H9 (cell line): ENCODE measurements around the gene NTF4. TPM values are rescaled to one million over a fixed set of nuclear protein-coding genes. Genes with fewer than 3 reads are reported as not detected.
"Not testable (repeated sequence)": the region's sequence is repeated elsewhere in the genome, so short reads cannot be mapped to it uniquely, and the experiment has no call there.

Experiments
- DNase-seq: peaks from one replicate; pipeline ENCODE4 v3.0.0-alpha.2; 2017
- H2AFZ ChIP-seq: one replicate; pipeline ENCODE4 v1.6.1; 2013; ENCODE audit warnings: mild to moderate bottlenecking, low read length, control low read depth, moderate library complexity
- H2AK5ac ChIP-seq: 2 replicates; pipeline ENCODE4 v1.6.1; 2013; ENCODE audit warnings: low read length, control low read depth, mixed read lengths; ENCODE audit not compliant: insufficient read length
- H2BK120ac ChIP-seq: one replicate; pipeline ENCODE4 v1.6.1; 2013; ENCODE audit warnings: low read depth, mild to moderate bottlenecking, low read length, control low read depth, inconsistent platforms; ENCODE audit not compliant: poor library complexity, severe bottlenecking
- H2BK12ac ChIP-seq: 2 replicates; pipeline ENCODE4 v1.6.1; 2013; ENCODE audit warnings: low read length, control low read depth, mixed read lengths, low read depth; ENCODE audit not compliant: insufficient read length
- H2BK15ac ChIP-seq: 2 replicates; pipeline ENCODE4 v1.6.1; 2013; ENCODE audit warnings: low read depth, low read length, control low read depth
- H2BK20ac ChIP-seq: one replicate; pipeline ENCODE4 v1.6.1; 2013; ENCODE audit warnings: low read depth, mild to moderate bottlenecking, low read length, control low read depth, inconsistent platforms; ENCODE audit not compliant: poor library complexity, severe bottlenecking
- H2BK5ac ChIP-seq: 2 replicates; pipeline ENCODE4 v1.6.1; 2013; ENCODE audit warnings: low read length, control low read depth, mixed read lengths; ENCODE audit not compliant: insufficient read length
- H3K14ac ChIP-seq: 2 replicates; pipeline ENCODE4 v1.6.1; 2013; ENCODE audit warnings: low read length, control low read depth; ENCODE audit not compliant: insufficient read depth
- H3K18ac ChIP-seq: 2 replicates; pipeline ENCODE4 v1.6.1; 2013; ENCODE audit warnings: low read depth, mild to moderate bottlenecking, mixed read lengths, low read length, control low read depth; ENCODE audit not compliant: insufficient read length
- H3K23ac ChIP-seq: 2 replicates; pipeline ENCODE4 v1.6.1; 2013; ENCODE audit warnings: low read length, control low read depth, mixed read lengths, low read depth; ENCODE audit not compliant: insufficient read length
- H3K23me2 ChIP-seq: 2 replicates; pipeline ENCODE4 v1.6.1; 2013; ENCODE audit warnings: low read depth, mild to moderate bottlenecking, mixed read lengths, low read length, control low read depth; ENCODE audit not compliant: insufficient read length, poor library complexity, severe bottlenecking
- H3K27ac ChIP-seq: 2 replicates; pipeline ENCODE4 v1.5.1; 2013; ENCODE audit warnings: low read length, control low read depth, mixed read lengths, low read depth; ENCODE audit not compliant: insufficient read length
- H3K27me3 ChIP-seq: 2 replicates; pipeline ENCODE4 v1.6.1; 2013; ENCODE audit warnings: low read length, control low read depth, inconsistent platforms; ENCODE audit not compliant: insufficient read depth
- H3K4ac ChIP-seq: 2 replicates; pipeline ENCODE4 v1.6.1; 2013; ENCODE audit warnings: low read depth, mild to moderate bottlenecking, control low read depth, inconsistent platforms, low read length, moderate library complexity
- H3K4me1 ChIP-seq: 2 replicates; pipeline ENCODE4 v1.6.1; 2013; ENCODE audit warnings: low read length, control low read depth, inconsistent platforms; ENCODE audit not compliant: insufficient read depth
- H3K4me2 ChIP-seq: 2 replicates; pipeline ENCODE4 v1.6.1; 2013; ENCODE audit warnings: low read length, control low read depth, mixed read lengths; ENCODE audit not compliant: insufficient read length, insufficient read depth
- H3K56ac ChIP-seq: 2 replicates; pipeline ENCODE4 v1.6.1; 2013; ENCODE audit warnings: low read depth, mild to moderate bottlenecking, mixed read lengths, low read length, control low read depth; ENCODE audit not compliant: insufficient read length
- H3K79me1 ChIP-seq: 2 replicates; pipeline ENCODE4 v1.6.1; 2013; ENCODE audit warnings: low read depth, mild to moderate bottlenecking, moderate library complexity, low read length, control low read depth, inconsistent platforms; ENCODE audit not compliant: insufficient read depth, poor library complexity, severe bottlenecking
- H3K79me2 ChIP-seq: 2 replicates; pipeline ENCODE4 v1.6.1; 2013; ENCODE audit warnings: low read length, control low read depth, inconsistent platforms; ENCODE audit not compliant: insufficient read depth
- H3K9ac ChIP-seq: 2 replicates; pipeline ENCODE4 v1.6.1; 2013; ENCODE audit warnings: low read length, control low read depth, mixed read lengths; ENCODE audit not compliant: insufficient read length; ENCODE audit errors: extremely low read depth
- H3K9me3 ChIP-seq: one replicate; pipeline ENCODE4 v1.6.1; 2013; ENCODE audit warnings: low read depth, low read length, inconsistent platforms; ENCODE audit not compliant: control insufficient read depth
- H3T11ph ChIP-seq: one replicate; pipeline ENCODE4 v1.6.1; 2013; ENCODE audit warnings: mild to moderate bottlenecking, low read length, control low read depth, inconsistent platforms
- H4K20me1 ChIP-seq: one replicate; pipeline ENCODE4 v1.6.1; 2013; ENCODE audit not compliant: control insufficient read depth, insufficient read length, insufficient read depth
- H4K5ac ChIP-seq: 2 replicates; pipeline ENCODE4 v1.6.1; 2013; ENCODE audit warnings: low read depth, mild to moderate bottlenecking, mixed read lengths, low read length, control low read depth; ENCODE audit not compliant: insufficient read length
- H4K8ac ChIP-seq: replicated peaks from 2 replicates; pipeline ENCODE4 v1.6.1; 2013; ENCODE audit warnings: low read length, control low read depth, mixed read lengths, low read depth; ENCODE audit not compliant: insufficient read length
- H4K91ac ChIP-seq: 2 replicates; pipeline ENCODE4 v1.6.1; 2013; ENCODE audit warnings: low read depth, mild to moderate bottlenecking, moderate library complexity, mixed read lengths, low read length, control low read depth; ENCODE audit not compliant: insufficient read length
- H3K27ac Mint-ChIP-seq, 3 experiments: 2 replicates in 2 of 3; 3 replicates in 1 of 3; pipeline ENCODE4 v1.8.0; 2020 to 2021; ENCODE audit warnings: mixed read lengths in 3 of 3, mild to moderate bottlenecking in 1 of 3, moderate library complexity in 1 of 3
- H3K27me3 Mint-ChIP-seq: 2 replicates; pipeline ENCODE4 v1.8.0; 2021; ENCODE audit warnings: low read depth, mild to moderate bottlenecking, moderate library complexity, mixed read lengths
- H3K36me3 Mint-ChIP-seq, 3 experiments: 2 replicates in 2 of 3; 3 replicates in 1 of 3; pipeline ENCODE4 v1.8.0; 2020 to 2021; ENCODE audit warnings: low read depth in 3 of 3, mixed read lengths in 3 of 3; ENCODE audit not compliant: insufficient read depth in 1 of 3
- H3K4me1 Mint-ChIP-seq, 2 experiments: 2 replicates each; pipeline ENCODE4 v1.8.0; 2020; ENCODE audit warnings: mixed read lengths in 2 of 2
- H3K4me3 Mint-ChIP-seq, 2 experiments: 2 replicates in 1 of 2; 3 replicates in 1 of 2; pipeline ENCODE4 v1.8.0; 2020 to 2021; ENCODE audit warnings: mild to moderate bottlenecking in 2 of 2, mixed read lengths in 2 of 2, moderate library complexity in 1 of 2
- H3K9me3 Mint-ChIP-seq, 2 experiments: 2 replicates in 1 of 2; 3 replicates in 1 of 2; pipeline ENCODE4 v1.8.0; 2020; ENCODE audit warnings: mild to moderate bottlenecking in 2 of 2, mixed read lengths in 2 of 2, moderate library complexity in 1 of 2
- WGBS: extraction: QIAGEN DNeasy Blood & Tissue Kit; methylation state at CpG from one replicate; pipeline ENCODE4 v1.1.7; 2013; ENCODE audit warnings: missing lambda C conversion rate, low lambda C conversion rate, mixed read lengths; ENCODE audit not compliant: insufficient read length; ENCODE audit errors: extremely low coverage; 5-methylcytosine and 5-hydroxymethylcytosine counted together
- total RNA-seq: library from RNA; stranded (reverse); gene quantifications from 2 replicates; pipeline ENCODE4 v1.2.1, GENCODE V29; 2021

NTF4 gene
- total RNA-seq, 1 experiment from 2014 or later = 2.1 TPM

DNA sequence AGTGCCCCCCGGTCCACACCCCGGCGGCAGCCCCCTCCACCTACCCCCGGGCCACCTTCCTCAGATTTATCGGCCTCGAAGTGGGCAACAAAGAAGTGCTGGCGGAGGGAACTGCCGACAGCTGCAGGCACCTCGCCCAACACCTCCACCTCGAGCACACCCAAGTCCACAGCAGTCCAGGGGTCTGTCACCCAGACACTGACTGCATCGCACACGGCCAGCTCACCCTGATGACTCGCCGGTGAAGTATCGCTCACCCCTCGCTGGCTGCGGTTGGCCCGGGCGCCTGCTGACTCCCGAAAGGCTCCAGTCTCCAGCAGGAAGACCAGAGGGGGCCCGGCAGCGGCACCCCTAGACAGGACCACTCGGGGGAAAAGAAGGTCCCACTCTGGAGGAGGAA lies 39.0 kb downstream of the NTF4 start:
- H3K4me2 ChIP-seq, H3K23me2 ChIP-seq, H3K4me1 Mint-ChIP-seq, H3K9ac ChIP-seq, H3K4ac ChIP-seq, H3K56ac ChIP-seq, H3K4me1 ChIP-seq, H4K91ac ChIP-seq, H2BK5ac ChIP-seq, H3K27ac ChIP-seq, H3K79me2 ChIP-seq, H3K23ac ChIP-seq, H3K9me3 ChIP-seq, H3K27me3 ChIP-seq, H2AFZ ChIP-seq, H2BK15ac ChIP-seq, H3K18ac ChIP-seq, H2BK120ac ChIP-seq, H2BK12ac ChIP-seq, H3K4me3 Mint-ChIP-seq, H3K79me1 ChIP-seq, H2BK20ac ChIP-seq, H2AK5ac ChIP-seq, H4K8ac ChIP-seq, DNase-seq, H4K5ac ChIP-seq, H3K9me3 Mint-ChIP-seq, H3T11ph ChIP-seq, H3K36me3 Mint-ChIP-seq, H3K27ac Mint-ChIP-seq, H4K20me1 ChIP-seq, H3K14ac ChIP-seq: not testable (repeated sequence)
- H3K27me3 Mint-ChIP-seq = peaks cover 42% of the 10 kb centered on the region
- no CpG with 5 or more reads among the region's 23 CpGs for WGBS

DNA sequence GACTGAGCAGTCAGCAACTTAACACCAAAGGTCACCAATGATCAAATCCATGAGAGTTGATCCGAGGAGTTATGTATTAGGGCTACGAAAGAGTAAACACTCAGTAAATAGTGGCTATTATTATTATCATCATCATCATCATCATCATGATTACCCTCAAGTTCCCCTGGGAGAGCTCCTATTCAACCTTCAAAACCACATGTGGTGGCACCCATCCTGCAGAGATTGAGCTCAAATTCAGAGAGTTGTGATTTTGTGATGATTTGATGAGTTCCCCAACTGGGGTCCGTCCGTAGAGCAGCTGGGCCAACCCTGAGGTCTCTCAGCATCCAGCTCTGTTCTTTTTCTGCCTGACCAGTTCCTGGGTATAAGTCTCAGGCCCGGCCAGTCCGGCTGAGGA lies 39.5 kb downstream of the NTF4 start:
- Mint-ChIP-seq H3K4me1 (peaks cover 8 to 14% of the 10 kb centered on the region in 2 experiments), H3K27me3 (peaks cover 44% of the 10 kb centered on the region)
- not testable (repeated sequence) for H3K14ac ChIP-seq, H3T11ph ChIP-seq, H3K9ac ChIP-seq, H3K9me3 Mint-ChIP-seq, H3K4me3 Mint-ChIP-seq, H2BK15ac ChIP-seq, H3K23ac ChIP-seq, H2BK5ac ChIP-seq, H3K56ac ChIP-seq, H3K4ac ChIP-seq, H3K27ac Mint-ChIP-seq, H4K5ac ChIP-seq, H2BK12ac ChIP-seq, H3K4me1 ChIP-seq, H4K20me1 ChIP-seq, H4K8ac ChIP-seq, H3K4me2 ChIP-seq, H3K9me3 ChIP-seq, DNase-seq, H3K23me2 ChIP-seq, H3K27ac ChIP-seq, H2BK120ac ChIP-seq, H3K79me2 ChIP-seq, H3K79me1 ChIP-seq, H2AK5ac ChIP-seq, H3K36me3 Mint-ChIP-seq, H4K91ac ChIP-seq, H3K27me3 ChIP-seq, H2AFZ ChIP-seq, H2BK20ac ChIP-seq, H3K18ac ChIP-seq
- WGBS = no CpG with 5 or more reads among the region's 6 CpGs
